Keratinocyte (primary cell): ENCODE measurements around the gene RRBP1. TPM values are rescaled to one million over a fixed set of nuclear protein-coding genes. Genes with fewer than 3 reads are reported as not detected.
A peak's percentile ranks its signal among the peaks of the same experiment; 100 is the strongest.

Source experiments
- DNase-seq: peaks from one replicate; pipeline ENCODE4 v3.0.0-alpha.2; 2011; ENCODE audit warnings: low read depth, missing footprints, low spot score
- FAIRE-seq: peaks from 2 replicates; lab custom pipeline; 2011; peaks lifted over from hg19 to GRCh38; lab: Jason Lieb, UNC
- H2AFZ ChIP-seq: 2 replicates; pipeline ENCODE4 v1.6.0; 2012; ENCODE audit warnings: low read length, control low read depth, inconsistent platforms; ENCODE audit not compliant: control insufficient read depth
- H3K27ac ChIP-seq: 2 replicates; pipeline ENCODE4 v1.5.1; 2011; ENCODE audit warnings: low read length; ENCODE audit not compliant: control insufficient read depth, insufficient read depth
- H3K27me3 ChIP-seq: 3 replicates; pipeline ENCODE4 v1.6.0; 2011; ENCODE audit warnings: low read length; ENCODE audit not compliant: control insufficient read depth, insufficient read depth; ENCODE audit errors: extremely low read depth
- H3K36me3 ChIP-seq, 2 experiments: 2 replicates in 1 of 2; 3 replicates in 1 of 2; pipeline ENCODE4 v1.5.1; 2011; ENCODE audit warnings: low read length in 2 of 2, mild to moderate bottlenecking in 1 of 2; ENCODE audit not compliant: control insufficient read depth in 2 of 2, insufficient read depth in 2 of 2; ENCODE audit errors: extremely low read depth in 1 of 2
- H3K4me1 ChIP-seq: 3 replicates; pipeline ENCODE4 v1.5.1; 2011; ENCODE audit warnings: low read length; ENCODE audit not compliant: control insufficient read depth, insufficient read depth; ENCODE audit errors: extremely low read depth
- H3K4me2 ChIP-seq: 3 replicates; pipeline ENCODE4 v1.6.0; 2011; ENCODE audit warnings: low read depth, low read length; ENCODE audit not compliant: control insufficient read depth, insufficient read depth; ENCODE audit errors: extremely low read depth
- H3K4me3 ChIP-seq, 3 experiments: fragments of 200-600 bp in 1 of 3; sonication (generic) in 1 of 3; 2 replicates in 2 of 3; 3 replicates in 1 of 3; pipeline ENCODE4 v1.5.1; 2011 to 2016; ENCODE audit warnings: low read length in 3 of 3, mild to moderate bottlenecking in 3 of 3, control low read depth in 2 of 3, inconsistent platforms in 1 of 3, low read depth in 1 of 3, mixed read lengths in 1 of 3, mixed run types in 1 of 3, moderate library complexity in 1 of 3; ENCODE audit not compliant: control insufficient read depth in 2 of 3, insufficient read depth in 2 of 3; ENCODE audit errors: extremely low read depth in 1 of 3
- H3K79me2 ChIP-seq: 2 replicates; pipeline ENCODE4 v1.6.0; 2012; ENCODE audit warnings: low read length; ENCODE audit not compliant: control insufficient read depth, insufficient read depth
- H3K9ac ChIP-seq: 3 replicates; pipeline ENCODE4 v1.6.0; 2011; ENCODE audit warnings: low read length; ENCODE audit not compliant: control insufficient read depth, insufficient read depth; ENCODE audit errors: extremely low read depth
- H3K9me1 ChIP-seq: 3 replicates; pipeline ENCODE4 v1.6.0; 2011; ENCODE audit warnings: low read length; ENCODE audit not compliant: control insufficient read depth, insufficient read depth; ENCODE audit errors: extremely low read depth
- H3K9me3 ChIP-seq: 2 replicates; pipeline ENCODE4 v1.5.1; 2012; ENCODE audit warnings: low read depth, low read length; ENCODE audit not compliant: control insufficient read depth
- H4K20me1 ChIP-seq: 3 replicates; pipeline ENCODE4 v1.6.0; 2011; ENCODE audit warnings: low read length; ENCODE audit not compliant: control insufficient read depth, insufficient read depth; ENCODE audit errors: extremely low read depth
- CTCF ChIP-seq, 3 experiments: IDR thresholded peaks in 1 of 3; conservative IDR thresholded peaks in 1 of 3; optimal IDR thresholded peaks in 1 of 3; 2 replicates in 2 of 3; 3 replicates in 1 of 3; pipeline versions ENCODE3 to v1.5.1; 2011; ENCODE audit warnings: low read length in 3 of 3, mild to moderate bottlenecking in 3 of 3, moderate library complexity in 2 of 3, control low read depth in 1 of 3, inconsistent platforms in 1 of 3; ENCODE audit not compliant: insufficient read depth in 2 of 3; ENCODE audit errors: extremely low read depth in 1 of 3
- EZH2 ChIP-seq: IDR thresholded peaks from one replicate; pipeline ENCODE4 v1.6.1; 2012; ENCODE audit warnings: inconsistent platforms, mild to moderate bottlenecking, low read length, moderate library complexity
- dilution Hi-C: fragments of 300-500 bp; cut with MboI; formaldehyde crosslinking; loops from one replicate; pipeline ENCODE4 v1.7.0; 2020; ENCODE audit warnings: low sequenced_read_pairs; ENCODE audit not compliant: extremely low pct_ligation_motif_present
- polyA plus RNA-seq, 5 experiments: library from polyadenylated mRNA; depleted of rRNA in 3 of 5; stranded (reverse) in 3 of 5; stranded (forward) in 1 of 5; unstranded in 1 of 5; fragments of >200 nt; gene quantifications; 1 replicate in 1 of 5; 2 replicates in 3 of 5; 3 replicates in 1 of 5; pipeline versions ENCODE4 v1.2.1 to v1.2.3, GENCODE V29; 2011 to 2012; ENCODE audit warnings: missing spikeins in 2 of 5, low read depth in 1 of 5, low replicate concordance in 1 of 5

Gene RRBP1
- polyA plus RNA-seq, 1 donor (not counting 4 experiments of a cell fraction or from before 2014, with no cell fraction given) = 43.9 TPM

GRCh38 chr20:17683218-17684076, 1.4 kb upstream of the RRBP1 start:
- H3K9ac ChIP-seq = no peak overlapping the region
- H3K79me2 ChIP-seq = peaks cover 25% of the 10 kb centered on the region
- H3K27ac ChIP-seq = no peak overlapping the region
- H4K20me1 ChIP-seq = peaks cover 6% of the 10 kb centered on the region
- H3K9me3 ChIP-seq = no peaks in the 10 kb centered on the region
- no peak overlapping the region for H2AFZ ChIP-seq
- H3K4me3 ChIP-seq = no peak overlapping the region
- H3K36me3 ChIP-seq = peaks cover 3 to 16% of the 10 kb centered on the region in 2 experiments
- DNase-seq = no peak
- peaks cover 29% of the 10 kb centered on the region for H3K27me3 ChIP-seq
- H3K9me1 ChIP-seq = no peaks in the 10 kb centered on the region
- dilution Hi-C loops = no loop called here
- FAIRE-seq = no peak
- TF ChIP-seq CTCF (optimal IDR thresholded peaks at IDR 0.05 in 1 of 3, IDR thresholded peaks at IDR 0.05 in 1 of 3, conservative IDR thresholded peaks at IDR 0.05 in 1 of 3; ENCODE audit: extremely low read depth in 1 of 3, insufficient read depth in 2 of 3, low read length in 3 of 3) (no peak), EZH2 (no peak)
- H3K4me1 ChIP-seq = peaks cover 16% of the 10 kb centered on the region
- H3K4me2 ChIP-seq = peak overlapping the region; percentile 77

DNA sequence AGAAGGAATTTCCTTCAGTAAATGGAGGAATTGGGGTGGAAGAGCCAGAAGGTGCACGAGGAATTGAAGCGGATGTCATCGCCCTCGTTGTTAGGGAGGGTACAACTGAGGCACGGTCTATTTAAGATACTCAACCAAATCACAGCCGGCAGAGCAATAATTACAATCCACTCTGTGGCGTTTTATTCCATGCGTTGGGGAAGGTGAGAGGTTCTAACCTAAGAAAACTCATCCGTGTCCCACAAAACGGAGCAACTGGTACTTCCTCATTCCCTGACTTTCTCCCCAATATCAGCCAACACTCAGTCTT, 802 bp upstream of the RRBP1 start:
- dilution Hi-C loops = no loop called here
- H3K9me3 ChIP-seq = no peaks in the 10 kb centered on the region
- DNase-seq = no peak
- H3K9me1 ChIP-seq = no peaks in the 10 kb centered on the region
- H4K20me1 ChIP-seq = peaks cover 6% of the 10 kb centered on the region
- peak overlapping the region; percentile 77 for H3K4me2 ChIP-seq
- H2AFZ ChIP-seq = peak overlapping the region; percentile 79
- H3K27me3 ChIP-seq = peaks cover 29% of the 10 kb centered on the region
- TF ChIP-seq EZH2 = no peak
- no peak for TF ChIP-seq CTCF (optimal IDR thresholded peaks at IDR 0.05 in 1 of 3, IDR thresholded peaks at IDR 0.05 in 1 of 3, conservative IDR thresholded peaks at IDR 0.05 in 1 of 3; ENCODE audit: extremely low read depth in 1 of 3, insufficient read depth in 2 of 3, low read length in 3 of 3)
- peaks cover 31% of the 10 kb centered on the region for H3K79me2 ChIP-seq
- H3K4me1 ChIP-seq = peaks cover 16% of the 10 kb centered on the region
- H3K9ac ChIP-seq = peak overlapping the region; percentile 66
- H3K36me3 ChIP-seq = peaks cover 6 to 21% of the 10 kb centered on the region in 2 experiments
- H3K27ac ChIP-seq = no peak overlapping the region
- FAIRE-seq = no peak
- peak overlapping the region; percentile 53 to 71 (median 67) for H3K4me3 ChIP-seq
